ENCODE results near the gene SLC12A3.

GRCh38 chr16:56956076-56956475 is 91.1 kb downstream of the SLC12A3 start:
- no peak for TF ChIP-seq ARNTL (CRISPR knock-in tag; IDR thresholded peaks at IDR 0.05; ENCODE audit: borderline replicate concordance, low read depth)
- TF ChIP-seq TOX (CRISPR knock-in tag; IDR thresholded peaks at IDR 0.05; ENCODE audit: borderline replicate concordance) = no peak
- TF ChIP-seq, protein P1, sequence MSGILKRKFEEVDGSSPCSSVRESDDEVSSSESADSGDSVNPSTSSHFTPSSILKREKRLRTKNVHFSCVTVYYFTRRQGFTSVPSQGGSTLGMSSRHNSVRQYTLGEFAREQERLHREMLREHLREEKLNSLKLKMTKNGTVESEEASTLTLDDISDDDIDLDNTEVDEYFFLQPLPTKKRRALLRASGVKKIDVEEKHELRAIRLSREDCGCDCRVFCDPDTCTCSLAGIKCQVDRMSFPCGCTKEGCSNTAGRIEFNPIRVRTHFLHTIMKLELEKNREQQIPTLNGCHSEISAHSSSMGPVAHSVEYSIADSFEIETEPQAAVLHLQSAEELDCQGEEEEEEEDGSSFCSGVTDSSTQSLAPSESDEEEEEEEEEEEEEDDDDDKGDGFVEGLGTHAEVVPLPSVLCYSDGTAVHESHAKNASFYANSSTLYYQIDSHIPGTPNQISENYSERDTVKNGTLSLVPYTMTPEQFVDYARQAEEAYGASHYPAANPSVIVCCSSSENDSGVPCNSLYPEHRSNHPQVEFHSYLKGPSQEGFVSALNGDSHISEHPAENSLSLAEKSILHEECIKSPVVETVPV (CRISPR knock-in tag; IDR thresholded peaks at IDR 0.05) = no peak
- TF ChIP-seq RARB (CRISPR knock-in tag; IDR thresholded peaks at IDR 0.05) = no peak
- TF ChIP-seq, protein P2, sequence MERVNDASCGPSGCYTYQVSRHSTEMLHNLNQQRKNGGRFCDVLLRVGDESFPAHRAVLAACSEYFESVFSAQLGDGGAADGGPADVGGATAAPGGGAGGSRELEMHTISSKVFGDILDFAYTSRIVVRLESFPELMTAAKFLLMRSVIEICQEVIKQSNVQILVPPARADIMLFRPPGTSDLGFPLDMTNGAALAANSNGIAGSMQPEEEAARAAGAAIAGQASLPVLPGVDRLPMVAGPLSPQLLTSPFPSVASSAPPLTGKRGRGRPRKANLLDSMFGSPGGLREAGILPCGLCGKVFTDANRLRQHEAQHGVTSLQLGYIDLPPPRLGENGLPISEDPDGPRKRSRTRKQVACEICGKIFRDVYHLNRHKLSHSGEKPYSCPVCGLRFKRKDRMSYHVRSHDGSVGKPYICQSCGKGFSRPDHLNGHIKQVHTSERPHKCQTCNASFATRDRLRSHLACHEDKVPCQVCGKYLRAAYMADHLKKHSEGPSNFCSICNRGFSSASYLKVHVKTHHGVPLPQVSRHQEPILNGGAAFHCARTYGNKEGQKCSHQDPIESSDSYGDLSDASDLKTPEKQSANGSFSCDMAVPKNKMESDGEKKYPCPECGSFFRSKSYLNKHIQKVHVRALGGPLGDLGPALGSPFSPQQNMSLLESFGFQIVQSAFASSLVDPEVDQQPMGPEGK (CRISPR knock-in tag; IDR thresholded peaks at IDR 0.05; ENCODE audit: borderline replicate concordance) = no peak
- TF ChIP-seq ZNF8 (CRISPR knock-in tag; IDR thresholded peaks at IDR 0.05) = no peak
- TF ChIP-seq ZFP30 (CRISPR knock-in tag; IDR thresholded peaks at IDR 0.05) = no peak
- TF ChIP-seq ZNF565 (CRISPR knock-in tag; conservative IDR thresholded peaks at IDR 0.05; ENCODE audit: low read depth) = no peak
- no peak for TF ChIP-seq OSR1 (CRISPR knock-in tag; IDR thresholded peaks at IDR 0.05)
- no peak for TF ChIP-seq ZFP3 (CRISPR knock-in tag; IDR thresholded peaks at IDR 0.05)
- no peak for TF ChIP-seq BACH2 (CRISPR knock-in tag; IDR thresholded peaks at IDR 0.05; ENCODE audit: borderline replicate concordance)
- TF ChIP-seq ISL1 (CRISPR knock-in tag; IDR thresholded peaks at IDR 0.05) = no peak
- no peak for TF ChIP-seq ESRRG (CRISPR knock-in tag; IDR thresholded peaks at IDR 0.05)
- no peak for TF ChIP-seq PPARA (CRISPR knock-in tag; IDR thresholded peaks at IDR 0.05; ENCODE audit: borderline replicate concordance)

Measured in SK-N-SH treated with all-trans-retinoic acid at 6 μM for 48 hours (cell line).